ENCODE results near the gene BLOC1S1.

Gene BLOC1S1

GRCh38 chr12:55715833-55716581 is at the start of gene BLOC1S1:
Gene BLOC1S1 (plus strand): TSS chr12:55716046. CDS start chr12:55716052, 6 bp downstream.
- peak; percentile 97 for DNase-seq

GRCh38 chr12:55666508-55666907 is 49.3 kb upstream of the BLOC1S1 start:
- no peak for DNase-seq

DNA sequence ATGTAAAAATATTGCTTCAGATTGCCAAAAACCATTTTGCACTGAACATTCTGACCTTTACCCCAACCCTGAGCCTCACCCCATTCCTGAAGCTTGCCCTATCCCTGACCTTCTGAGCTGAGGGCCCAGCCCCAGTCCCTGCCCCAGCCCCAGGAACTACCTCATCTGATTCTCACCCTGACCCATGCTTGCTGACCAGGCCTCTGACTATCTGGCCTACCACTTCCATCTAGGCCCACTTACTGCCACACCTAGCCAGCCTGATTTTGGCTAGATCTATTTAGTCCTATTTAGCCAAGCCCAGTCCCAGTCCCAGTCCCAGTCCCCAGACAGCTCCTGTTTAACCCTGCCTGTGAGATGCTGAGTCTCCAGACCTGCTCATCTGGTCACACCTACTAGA is 45.6 kb upstream of the BLOC1S1 start:
- DNase-seq = peak; percentile 17

- no peak for DNase-seq
Observed at GRCh38 chr12:55671746-55672145, 44.1 kb upstream of the BLOC1S1 start.

- no peak for DNase-seq
Observed at GRCh38 chr12:55673638-55674037, 42.2 kb upstream of the BLOC1S1 start.

- DNase-seq = no peak
Observed at GRCh38 chr12:55675666-55676065, 40.2 kb upstream of the BLOC1S1 start.

GRCh38 chr12:55676707-55677106 is 39.1 kb upstream of the BLOC1S1 start:
- no peak for DNase-seq

GRCh38 chr12:55679691-55680090 is 36.2 kb upstream of the BLOC1S1 start:
- no peak for DNase-seq

DNA sequence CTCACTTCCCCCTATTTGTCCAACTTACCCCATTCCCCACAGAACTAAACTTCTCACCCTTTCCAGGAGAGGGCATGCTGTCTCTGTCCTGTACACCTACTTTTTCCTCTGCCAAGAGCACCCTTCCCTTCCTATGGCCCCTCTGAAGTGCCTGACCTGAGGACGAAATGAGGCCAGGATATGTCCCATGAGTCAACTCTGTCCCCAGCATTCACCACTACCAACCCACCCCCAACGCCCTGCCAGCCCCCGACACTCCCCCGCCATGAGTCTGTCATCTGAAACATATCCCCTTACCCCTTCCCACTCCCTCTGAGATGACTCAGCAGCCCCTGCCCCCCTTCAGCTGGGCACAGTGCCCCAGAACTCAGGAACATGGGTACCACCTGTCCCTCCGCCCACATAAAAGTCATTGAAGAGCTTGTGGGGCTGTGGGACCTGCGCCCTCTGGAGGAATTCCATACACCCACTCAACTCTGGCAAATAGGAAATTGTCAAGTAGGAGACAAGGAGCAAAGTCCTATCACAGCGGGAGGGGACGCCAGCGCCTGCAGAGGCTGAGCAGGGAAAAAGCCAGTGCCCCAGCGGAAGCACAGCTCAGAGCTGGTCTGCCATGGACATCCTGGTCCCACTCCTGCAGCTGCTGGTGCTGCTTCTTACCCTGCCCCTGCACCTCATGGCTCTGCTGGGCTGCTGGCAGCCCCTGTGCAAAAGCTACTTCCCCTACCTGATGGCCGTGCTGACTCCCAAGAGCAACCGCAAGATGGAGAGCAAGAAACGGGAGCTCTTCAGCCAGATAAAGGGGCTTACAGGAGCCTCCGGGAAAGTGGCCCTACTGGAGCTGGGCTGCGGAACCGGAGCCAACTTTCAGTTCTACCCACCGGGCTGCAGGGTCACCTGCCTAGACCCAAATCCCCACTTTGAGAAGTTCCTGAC is 34.4 kb upstream of the BLOC1S1 start:
- DNase-seq = no peak

- DNase-seq = no peak
Observed at GRCh38 chr12:55682087-55682796, 33.6 kb upstream of the BLOC1S1 start.

DNA sequence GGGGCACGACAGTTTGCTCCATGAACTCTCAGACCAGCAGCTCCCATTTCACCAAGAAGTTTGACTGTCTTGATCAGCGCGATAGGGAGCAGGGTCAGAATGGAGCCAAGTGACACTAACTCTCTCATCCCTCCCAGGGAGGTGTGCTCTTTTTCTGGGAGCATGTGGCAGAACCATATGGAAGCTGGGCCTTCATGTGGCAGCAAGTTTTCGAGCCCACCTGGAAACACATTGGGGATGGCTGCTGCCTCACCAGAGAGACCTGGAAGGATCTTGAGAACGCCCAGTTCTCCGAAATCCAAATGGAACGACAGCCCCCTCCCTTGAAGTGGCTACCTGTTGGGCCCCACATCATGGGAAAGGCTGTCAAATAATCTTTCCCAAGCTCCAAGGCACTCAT is 32.2 kb upstream of the BLOC1S1 start:
- no peak for DNase-seq

- no peak for DNase-seq
Observed at GRCh38 chr12:55684761-55685370, 31.0 kb upstream of the BLOC1S1 start.

GRCh38 chr12:55685671-55686070 is 30.2 kb upstream of the BLOC1S1 start:
- DNase-seq = no peak

DNA sequence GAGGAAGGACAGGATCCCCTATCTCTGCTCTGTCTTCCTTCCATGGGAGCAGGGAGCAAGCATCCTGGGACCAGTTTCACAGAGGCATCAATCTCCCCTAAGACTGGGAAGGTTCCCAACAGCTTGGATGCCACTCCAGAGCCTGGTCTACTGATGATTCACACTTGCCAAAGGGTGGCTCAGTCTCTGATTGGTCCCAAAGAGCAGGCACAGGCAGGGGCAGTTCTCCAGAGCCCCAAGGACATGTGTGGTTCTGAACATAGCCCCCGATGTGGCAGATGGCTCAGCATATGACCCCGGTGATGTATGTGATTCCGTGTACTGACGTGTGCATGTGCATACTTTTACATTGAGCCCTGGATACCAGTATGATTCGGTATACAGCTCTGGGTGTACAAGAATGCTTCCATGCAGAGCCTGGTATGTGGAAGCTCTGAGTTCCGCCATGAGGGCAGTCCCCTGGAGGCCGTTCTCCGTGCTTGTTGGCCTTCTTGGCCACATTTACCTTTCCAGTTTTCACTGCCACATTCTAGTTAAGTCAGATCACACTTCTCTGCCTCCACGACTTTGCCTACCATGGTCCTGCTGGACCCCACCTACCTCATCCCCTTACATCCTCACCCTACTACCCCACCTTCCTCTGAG is 29.4 kb upstream of the BLOC1S1 start:
- DNase-seq = no peak

GRCh38 chr12:55687746-55688145 is 28.1 kb upstream of the BLOC1S1 start:
- DNase-seq = peak; percentile 58

DNA sequence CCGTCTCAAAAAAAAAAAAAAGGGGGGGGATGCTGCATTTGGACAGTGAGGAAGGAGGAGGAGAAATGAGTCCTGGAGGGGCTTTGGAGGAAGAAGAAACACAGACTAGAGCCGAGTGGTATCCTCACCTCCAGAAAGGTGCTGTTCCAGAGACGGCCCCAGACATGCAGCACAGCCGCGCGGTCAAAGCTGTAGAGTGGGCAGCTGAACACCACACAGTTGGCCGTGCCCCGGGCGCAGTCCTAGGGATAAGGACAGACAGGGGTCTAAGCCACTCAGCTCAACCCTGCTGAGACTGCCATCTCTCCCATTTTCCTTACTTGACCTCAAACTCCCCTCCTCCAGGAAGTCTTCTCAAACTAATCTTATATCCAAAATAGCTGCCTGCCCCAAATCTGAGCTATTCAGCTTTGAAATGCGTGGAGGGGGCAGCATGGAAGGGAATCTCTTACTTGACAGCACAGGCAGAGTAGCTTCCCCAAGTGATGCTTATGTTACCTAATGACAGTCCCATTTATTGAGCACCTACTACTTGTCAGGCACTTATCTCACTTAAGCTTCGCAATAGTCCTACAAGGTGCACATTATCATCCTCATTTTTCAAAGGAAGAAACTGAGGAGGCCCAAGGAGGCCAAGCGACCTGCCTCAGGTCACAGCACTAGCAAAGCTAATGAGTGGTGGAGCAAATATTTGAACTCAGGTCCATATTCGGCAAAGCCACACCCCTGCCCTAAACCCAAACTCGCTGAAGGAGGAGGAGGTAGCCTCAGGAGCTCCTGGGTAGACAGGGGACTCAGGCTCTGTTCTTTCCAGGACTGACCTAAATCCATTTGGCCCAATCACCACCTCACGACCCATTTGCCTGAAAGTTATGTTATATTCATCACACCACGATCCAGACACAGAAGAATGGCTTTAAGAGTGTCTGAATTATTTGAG is 26.9 kb upstream of the BLOC1S1 start:
- DNase-seq = no peak

GRCh38 chr12:55692631-55693322 is 23.1 kb upstream of the BLOC1S1 start:
- no peak for DNase-seq

GRCh38 chr12:55693323-55694187 is 22.3 kb upstream of the BLOC1S1 start:
- no peak for DNase-seq

DNA sequence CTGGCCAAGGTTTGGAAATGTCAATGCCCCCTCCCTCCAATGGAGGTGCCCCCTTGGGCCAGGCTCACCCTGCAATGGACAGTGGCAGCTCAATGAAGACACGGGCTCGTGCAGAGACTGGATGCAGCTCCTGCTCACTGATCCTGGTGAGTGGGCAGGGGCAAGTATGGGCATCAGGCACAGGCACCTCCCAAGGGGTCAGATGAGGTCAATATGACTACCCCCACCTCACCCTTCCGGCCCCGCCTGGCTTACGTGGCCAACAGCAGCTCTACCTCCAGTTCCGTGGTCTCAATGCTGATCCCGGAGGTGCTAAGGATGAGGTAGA is 21.7 kb upstream of the BLOC1S1 start:
- DNase-seq = no peak

DNA sequence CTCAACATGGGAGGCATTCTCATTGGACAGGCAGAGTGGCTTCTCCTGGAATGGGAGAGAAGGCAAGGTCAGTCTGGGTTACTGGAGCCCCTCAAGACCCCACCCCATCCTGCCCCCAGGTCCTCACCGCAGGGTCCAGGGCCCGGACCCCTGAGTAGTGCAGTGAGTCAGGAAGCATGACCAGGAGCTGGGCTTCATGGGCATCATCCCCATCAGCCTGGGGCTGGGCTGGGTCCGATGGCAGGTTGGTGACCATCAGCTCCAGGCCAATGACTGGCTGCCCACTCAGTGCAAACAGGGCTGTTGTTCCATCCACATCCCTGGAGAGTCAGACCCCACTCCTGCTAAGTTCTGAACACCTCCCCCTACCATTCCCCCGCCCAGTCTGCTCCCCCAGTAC is 21.2 kb upstream of the BLOC1S1 start:
- no peak for DNase-seq

All from stimulated activated CD8-positive, alpha-beta memory T cell treated with anti-CD3 and anti-CD28 coated beads, Interleukin-4, amount 100 ng/mL, for 48 hours (primary cell).